Memory B cell (primary cell): Measurements from ENCODE around the gene UROC1.
A peak's percentile ranks its signal among the peaks of the same experiment; 100 is the strongest.

Experiments used
- ATAC-seq: fragments of 150-1000 bp; cut with Tn5 transposase; 2 replicates; pipeline ENCODE4 v1.10.0; 2021; ENCODE audit warnings: low read depth, mild to moderate bottlenecking, moderate library complexity
- DNase-seq, 2 donors: peaks; one replicate each; pipeline ENCODE4 v3.0.0; 2022; ENCODE audit warnings: low spot score in 2 of 2
- H3K27ac Mint-ChIP-seq: one replicate; pipeline ENCODE4 v1.8.0; 2022; ENCODE audit warnings: mild to moderate bottlenecking, moderate library complexity, mixed read lengths
- H3K27me3 Mint-ChIP-seq: one replicate; pipeline ENCODE4 v1.8.0; 2022; ENCODE audit warnings: mixed read lengths
- H3K36me3 Mint-ChIP-seq: one replicate; pipeline ENCODE4 v1.8.0; 2022; ENCODE audit warnings: mild to moderate bottlenecking, mixed read lengths
- H3K4me1 Mint-ChIP-seq: one replicate; pipeline ENCODE4 v1.8.0; 2022; ENCODE audit warnings: mixed read lengths
- H3K4me3 Mint-ChIP-seq: one replicate; pipeline ENCODE4 v1.8.0; 2022; ENCODE audit warnings: mild to moderate bottlenecking, moderate library complexity, mixed read lengths
- H3K9me3 Mint-ChIP-seq: one replicate; pipeline ENCODE4 v1.8.0; 2022; ENCODE audit warnings: mixed read lengths

Gene UROC1

DNA sequence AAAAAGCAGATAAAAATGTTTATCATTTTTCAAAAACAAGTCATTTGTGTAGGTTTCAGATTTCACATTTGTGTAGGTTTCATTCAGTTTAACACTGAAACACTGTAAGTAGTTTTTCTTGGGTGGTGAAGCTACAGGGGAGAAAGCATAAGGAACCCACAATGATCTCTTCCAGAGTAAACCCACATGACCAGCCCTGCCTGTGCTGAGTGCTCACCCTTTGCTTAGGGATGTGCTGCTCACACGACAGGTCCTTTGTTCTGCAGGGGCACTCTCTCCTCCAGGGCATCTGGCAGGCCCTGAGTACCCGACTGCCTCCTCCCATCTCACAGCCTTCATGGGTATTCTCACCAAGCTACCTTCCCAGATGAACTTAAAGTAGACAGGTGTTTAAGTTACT is 70.8 kb downstream of the UROC1 start:
- Mint-ChIP-seq H3K27ac (no peak overlapping the region), H3K4me3 (no peak overlapping the region), H3K4me1 (peaks cover 3% of the 10 kb centered on the region), H3K9me3 (no peaks in the 10 kb centered on the region), H3K36me3 (peaks cover 19% of the 10 kb centered on the region), H3K27me3 (no peaks in the 10 kb centered on the region)
- ATAC-seq (no peak), DNase-seq (no peak)

- Mint-ChIP-seq H3K4me3 (no peak overlapping the region), H3K9me3 (no peaks in the 10 kb centered on the region), H3K4me1 (peaks cover 3% of the 10 kb centered on the region)
Observed at GRCh38 chr3:126446301-126446700, 71.3 kb downstream of the UROC1 start.

DNA sequence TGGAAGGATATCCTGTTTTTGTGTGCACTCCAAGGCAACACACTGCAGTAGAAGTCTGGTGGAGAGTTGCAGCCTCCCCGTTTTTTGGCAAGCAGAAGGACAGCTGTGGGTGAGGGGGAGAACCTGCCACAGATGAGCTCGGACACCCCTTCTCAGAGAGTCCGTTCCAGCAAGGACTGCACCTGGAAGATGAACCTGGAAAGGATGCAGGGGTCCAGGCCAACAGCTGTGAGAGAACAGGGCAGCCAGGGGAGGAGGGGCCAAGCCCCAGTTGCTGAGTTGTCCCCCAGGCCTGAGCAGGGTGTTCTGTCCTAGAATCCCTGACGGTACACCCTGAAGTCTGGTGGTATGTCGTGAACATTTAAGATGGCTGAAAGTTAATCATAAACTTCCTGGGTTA is 72.1 kb downstream of the UROC1 start:
- Mint-ChIP-seq H3K27me3 (no peaks in the 10 kb centered on the region), H3K27ac (no peak overlapping the region), H3K9me3 (no peaks in the 10 kb centered on the region), H3K4me1 (no peaks in the 10 kb centered on the region), H3K4me3 (no peak overlapping the region), H3K36me3 (peaks cover 15% of the 10 kb centered on the region)
- ATAC-seq (no peak), DNase-seq (no peak)

More at GRCh38 chr3:126446301-126446700, 71.3 kb downstream of the UROC1 start:
- ATAC-seq: no peak
- Mint-ChIP-seq H3K27ac (no peak overlapping the region), H3K27me3 (no peaks in the 10 kb centered on the region), H3K36me3 (peaks cover 17% of the 10 kb centered on the region)
- no peak for DNase-seq

- Mint-ChIP-seq H3K4me1 (no peaks in the 10 kb centered on the region), H3K27ac (no peak overlapping the region)
- DNase-seq: no peak
Observed at GRCh38 chr3:126442856-126443242, 74.7 kb downstream of the UROC1 start.

DNA sequence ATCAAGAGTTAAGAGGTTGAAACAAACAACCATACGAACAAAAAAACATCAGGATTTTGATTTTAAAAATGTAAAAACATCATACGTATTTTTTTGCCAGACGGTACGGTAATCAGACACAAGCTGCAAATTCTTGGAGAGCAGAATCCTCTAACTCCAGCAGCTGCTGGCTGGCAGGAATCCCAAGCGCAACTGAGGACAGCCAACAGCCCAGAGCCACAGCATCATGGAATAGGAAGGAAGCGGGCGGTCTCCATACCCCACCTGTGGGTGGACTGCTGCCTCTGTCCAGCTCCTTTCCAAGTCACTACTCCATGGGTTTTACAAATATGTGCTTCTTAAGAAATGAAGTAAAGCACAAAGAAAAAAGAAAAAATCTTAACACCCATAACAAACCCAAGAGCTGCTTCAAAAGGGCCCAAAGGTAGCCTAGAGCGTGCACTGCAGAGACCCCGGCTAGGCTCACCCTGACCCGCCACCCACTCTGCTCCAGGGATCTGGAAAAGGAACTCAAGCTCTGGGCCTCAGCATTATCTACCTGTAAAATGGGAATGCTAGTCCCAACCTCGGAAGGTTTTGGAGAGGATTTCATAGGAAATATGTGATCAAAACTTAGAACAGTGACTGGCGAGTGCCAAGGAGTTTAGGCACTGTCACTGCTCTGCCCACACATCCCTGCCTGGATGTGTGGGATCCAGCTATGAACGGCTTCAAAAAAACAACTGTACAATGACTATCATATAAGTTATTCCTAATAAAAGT is 75.3 kb downstream of the UROC1 start:
- H3K27ac Mint-ChIP-seq: no peak overlapping the region

More at GRCh38 chr3:126442856-126443242, 74.7 kb downstream of the UROC1 start:
- H3K4me3 Mint-ChIP-seq: no peak overlapping the region
- no peaks in the 10 kb centered on the region for H3K9me3 Mint-ChIP-seq
- peaks cover 18% of the 10 kb centered on the region for H3K36me3 Mint-ChIP-seq
- ATAC-seq: no peak
- H3K27me3 Mint-ChIP-seq: no peaks in the 10 kb centered on the region

DNA sequence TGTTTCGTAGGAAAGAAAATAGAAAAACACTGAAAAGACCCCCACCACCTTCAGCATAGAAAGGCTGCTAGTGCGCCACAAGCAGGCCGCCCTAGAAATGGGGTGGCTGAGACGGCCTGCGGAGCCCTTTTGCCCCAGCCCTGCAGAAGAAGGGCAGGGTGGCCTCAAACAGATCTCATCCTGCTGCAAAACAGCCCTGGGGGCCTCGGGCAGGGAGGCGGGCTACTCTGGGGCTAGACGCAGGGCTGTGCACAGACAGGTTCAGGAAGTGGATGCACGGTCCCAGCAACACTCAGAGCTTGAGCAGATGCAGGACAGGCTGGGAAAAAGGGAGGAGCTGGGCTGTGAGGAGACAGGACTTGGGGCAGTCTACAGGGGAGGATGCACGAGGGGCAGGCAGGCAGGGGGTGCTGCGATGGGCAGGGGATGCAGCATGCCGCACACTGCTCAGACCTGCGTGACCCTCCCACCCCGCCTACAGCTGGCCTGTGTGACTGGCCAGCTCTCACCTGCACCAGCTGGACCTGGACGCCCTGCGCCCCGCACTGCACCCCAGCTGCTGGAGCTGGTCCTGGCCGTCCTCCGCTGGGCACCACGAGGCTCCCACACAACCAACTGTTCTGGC is 76.2 kb downstream of the UROC1 start:
- H3K36me3 Mint-ChIP-seq: peaks cover 30% of the 10 kb centered on the region
- peak overlapping the region; percentile 32 for H3K27ac Mint-ChIP-seq
- ATAC-seq: no peak
- no peaks in the 10 kb centered on the region for H3K9me3 Mint-ChIP-seq
- no peak overlapping the region for H3K4me3 Mint-ChIP-seq
- no peaks in the 10 kb centered on the region for H3K27me3 Mint-ChIP-seq
- DNase-seq: no peak
- no peaks in the 10 kb centered on the region for H3K4me1 Mint-ChIP-seq

More for the DNA sequence above, 75.3 kb downstream of the UROC1 start:
- no peaks in the 10 kb centered on the region for H3K9me3 Mint-ChIP-seq
- no peaks in the 10 kb centered on the region for H3K27me3 Mint-ChIP-seq
- peaks cover 23% of the 10 kb centered on the region for H3K36me3 Mint-ChIP-seq
- no peaks in the 10 kb centered on the region for H3K4me1 Mint-ChIP-seq
- H3K4me3 Mint-ChIP-seq: no peak overlapping the region
- ATAC-seq (no peak), DNase-seq (no peak)

GRCh38 chr3:126440709-126440995 is 76.9 kb downstream of the UROC1 start:
- ATAC-seq (no peak), DNase-seq (no peak)
- Mint-ChIP-seq H3K27me3 (no peaks in the 10 kb centered on the region), H3K36me3 (peaks cover 32% of the 10 kb centered on the region), H3K4me3 (no peak overlapping the region), H3K27ac (peak overlapping the region; percentile 32), H3K4me1 (no peaks in the 10 kb centered on the region), H3K9me3 (no peaks in the 10 kb centered on the region)

DNA sequence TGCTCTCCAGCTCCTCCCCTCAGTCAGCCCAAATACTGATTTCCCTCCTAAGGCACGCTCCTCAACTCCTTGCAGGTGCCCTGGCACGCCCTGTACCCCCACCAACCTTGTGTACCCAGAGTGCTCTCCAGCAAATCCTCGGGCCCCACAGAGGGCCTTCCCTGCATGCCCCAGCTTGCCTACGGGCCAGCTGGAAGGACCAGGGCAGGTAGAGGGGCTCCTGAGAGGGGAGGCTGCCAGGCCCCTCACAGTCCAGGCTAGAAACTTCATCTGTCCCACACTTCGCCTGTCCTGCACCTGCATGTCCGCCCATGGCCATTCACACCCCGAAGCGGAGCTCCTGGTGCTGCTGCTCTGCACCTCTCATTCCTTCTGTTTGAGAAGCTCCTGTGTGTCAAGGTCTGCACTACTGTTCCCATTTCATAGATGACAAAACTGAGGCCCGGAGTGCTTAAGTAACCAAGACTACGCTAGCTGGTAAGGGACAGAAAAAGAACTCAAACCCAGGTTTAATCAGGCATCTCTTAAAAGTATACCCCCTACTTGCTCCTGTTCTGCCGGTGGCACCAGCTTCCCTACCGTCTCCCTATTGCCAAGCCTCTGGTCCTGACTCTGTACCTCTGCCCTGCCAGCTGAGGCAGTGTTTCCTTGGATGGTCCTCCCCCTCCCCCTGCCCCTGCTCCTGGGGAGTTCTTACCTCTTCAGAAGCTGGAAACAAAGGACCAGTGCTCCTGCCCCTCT is 77.4 kb downstream of the UROC1 start:
- no peak for ATAC-seq
- H3K36me3 Mint-ChIP-seq: peaks cover 32% of the 10 kb centered on the region
- H3K27ac Mint-ChIP-seq: no peak overlapping the region
- DNase-seq: no peak
- H3K4me1 Mint-ChIP-seq: no peaks in the 10 kb centered on the region
- H3K4me3 Mint-ChIP-seq: no peak overlapping the region
- H3K9me3 Mint-ChIP-seq: no peaks in the 10 kb centered on the region
- H3K27me3 Mint-ChIP-seq: no peaks in the 10 kb centered on the region

- Mint-ChIP-seq H3K27me3 (no peaks in the 10 kb centered on the region), H3K27ac (no peak overlapping the region)
Observed at GRCh38 chr3:126439346-126439967, 78.1 kb downstream of the UROC1 start.

DNA sequence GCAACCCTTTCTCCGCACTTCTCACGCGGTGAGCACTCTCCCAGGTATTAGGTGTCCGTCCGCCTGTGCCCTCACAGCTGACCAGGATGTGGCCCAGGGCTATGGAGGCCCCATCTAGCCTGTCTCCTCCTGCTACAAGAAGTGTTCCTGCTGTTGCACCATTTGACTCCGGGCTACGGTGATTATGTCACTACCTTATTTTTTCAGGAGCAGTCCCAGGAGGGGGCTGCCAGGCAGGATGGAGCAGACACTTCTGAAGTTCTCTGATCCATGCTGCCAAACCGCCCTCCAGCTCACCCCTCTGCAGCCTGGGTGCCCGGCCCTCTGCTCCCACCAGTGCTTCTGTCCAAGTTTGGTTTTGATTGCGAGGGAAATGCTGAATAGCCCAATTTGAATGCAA is 78.8 kb downstream of the UROC1 start:
- no peak for DNase-seq
- Mint-ChIP-seq H3K4me1 (peaks cover 2% of the 10 kb centered on the region), H3K27me3 (no peaks in the 10 kb centered on the region), H3K27ac (no peak overlapping the region), H3K36me3 (peaks cover 38% of the 10 kb centered on the region), H3K4me3 (no peak overlapping the region), H3K9me3 (no peaks in the 10 kb centered on the region)
- no peak for ATAC-seq

More at GRCh38 chr3:126439346-126439967, 78.1 kb downstream of the UROC1 start:
- ATAC-seq: no peak
- Mint-ChIP-seq H3K4me3 (no peak overlapping the region), H3K4me1 (peaks cover 2% of the 10 kb centered on the region), H3K9me3 (no peaks in the 10 kb centered on the region), H3K36me3 (peaks cover 35% of the 10 kb centered on the region)
- DNase-seq: no peak

GRCh38 chr3:126438186-126438585 is 79.4 kb downstream of the UROC1 start:
- Mint-ChIP-seq H3K4me1 (peaks cover 2% of the 10 kb centered on the region), H3K36me3 (peaks cover 41% of the 10 kb centered on the region), H3K27ac (no peak overlapping the region), H3K9me3 (no peaks in the 10 kb centered on the region), H3K4me3 (no peak overlapping the region), H3K27me3 (no peaks in the 10 kb centered on the region)
- no peak for ATAC-seq
- no peak for DNase-seq

GRCh38 chr3:126436826-126437717 is 80.5 kb downstream of the UROC1 start:
- no peak overlapping the region for H3K27ac Mint-ChIP-seq
- H3K27me3 Mint-ChIP-seq: no peaks in the 10 kb centered on the region
- no peaks in the 10 kb centered on the region for H3K9me3 Mint-ChIP-seq
- H3K4me3 Mint-ChIP-seq: no peak overlapping the region
- DNase-seq: no peak
- ATAC-seq: no peak
- peaks cover 2% of the 10 kb centered on the region for H3K4me1 Mint-ChIP-seq
- H3K36me3 Mint-ChIP-seq: peaks cover 41% of the 10 kb centered on the region

DNA sequence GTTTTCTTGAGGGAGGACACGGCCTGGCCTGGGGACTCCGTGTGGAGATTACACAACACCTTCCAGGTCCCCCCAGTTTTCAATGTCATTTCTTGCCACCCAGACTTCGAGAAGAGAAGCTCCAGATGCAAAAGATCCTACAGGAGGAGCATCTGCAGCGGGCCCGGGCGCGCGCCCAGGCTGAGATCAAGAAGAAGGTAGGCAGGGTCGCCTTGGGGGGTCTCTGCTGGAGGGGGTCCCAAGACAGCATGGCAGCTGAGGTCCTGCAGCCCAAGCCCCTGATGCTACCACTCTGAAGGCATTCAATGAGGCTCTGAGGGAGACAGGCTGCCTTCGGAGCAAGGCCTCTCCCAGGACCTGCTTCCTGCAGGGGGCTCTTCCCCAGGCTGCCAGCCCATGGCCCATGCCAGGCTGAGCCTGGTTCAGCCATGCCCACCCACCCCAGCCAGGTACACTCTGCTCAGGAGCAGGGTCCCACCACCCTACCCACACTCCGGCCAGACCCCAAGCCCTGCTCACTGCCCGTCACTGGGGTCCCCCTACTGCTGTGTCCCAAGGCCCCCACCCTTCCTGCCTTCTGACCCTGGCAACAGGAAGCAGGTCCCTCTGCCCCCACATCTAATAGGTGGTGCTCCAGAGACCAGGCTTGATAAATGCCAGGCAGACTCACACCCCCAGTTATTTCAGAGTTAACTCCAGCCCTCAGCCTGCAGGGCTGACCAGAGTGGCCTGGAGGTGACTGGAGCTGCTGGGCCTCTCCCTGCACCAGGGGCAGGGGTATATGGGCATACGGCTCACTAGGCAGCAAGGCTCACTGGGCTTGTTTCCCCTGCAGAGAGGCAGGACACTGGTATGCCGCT is 81.9 kb downstream of the UROC1 start:
- Mint-ChIP-seq H3K36me3 (peaks cover 36% of the 10 kb centered on the region), H3K9me3 (no peaks in the 10 kb centered on the region), H3K27me3 (no peaks in the 10 kb centered on the region), H3K4me1 (peaks cover 2% of the 10 kb centered on the region), H3K4me3 (no peak overlapping the region), H3K27ac (no peak overlapping the region)
- DNase-seq (no peak), ATAC-seq (no peak)
